ENCODE data around the gene TRIP12. TPM values are rescaled to one million over a fixed set of nuclear protein-coding genes. Genes with fewer than 3 reads are reported as not detected.

Gene TRIP12
- total RNA-seq, 2 experiments from 2014 or later: 151 to 178 TPM

GRCh38 chr2:229920011-229920641, 1.7 kb downstream of the TRIP12 start:
- peaks cover 31% of the 10 kb centered on the region for H3K4me1 ChIP-seq (ENCODE audit: insufficient read depth, low read length)
- Mint-ChIP-seq H3K27ac (peak overlapping the region; percentile 95), H3K36me3 (ENCODE audit: low read depth) (peaks cover 54% of the 10 kb centered on the region), H3K9me3 (no peaks in the 10 kb centered on the region), H3K4me1 (ENCODE audit: low read depth) (peaks cover 70% of the 10 kb centered on the region), H3K4me3 (peak overlapping the region; percentile 98), H3K27me3 (peaks cover 5% of the 10 kb centered on the region)
- H3K4me3 ChIP-seq (ENCODE audit: low read length): peak overlapping the region; percentile 85
- H3K27me3 ChIP-seq (ENCODE audit: control insufficient read depth in 1 of 2, insufficient read depth in 2 of 2, low read length in 2 of 2): no peaks in the 10 kb centered on the region
- peak; percentile 13 for ATAC-seq (ENCODE audit: poor library complexity)
- CTCF ChIA-PET: interaction anchor here (2.0 kb wide), 1 partner anchor 9 kb away, joined by 9 read pairs; no protein-coding TSS in a partner anchor
- peak in 11 of 14 experiments; percentile 11 to 71 (median 34) for DNase-seq
- TF ChIP-seq, protein P1, sequence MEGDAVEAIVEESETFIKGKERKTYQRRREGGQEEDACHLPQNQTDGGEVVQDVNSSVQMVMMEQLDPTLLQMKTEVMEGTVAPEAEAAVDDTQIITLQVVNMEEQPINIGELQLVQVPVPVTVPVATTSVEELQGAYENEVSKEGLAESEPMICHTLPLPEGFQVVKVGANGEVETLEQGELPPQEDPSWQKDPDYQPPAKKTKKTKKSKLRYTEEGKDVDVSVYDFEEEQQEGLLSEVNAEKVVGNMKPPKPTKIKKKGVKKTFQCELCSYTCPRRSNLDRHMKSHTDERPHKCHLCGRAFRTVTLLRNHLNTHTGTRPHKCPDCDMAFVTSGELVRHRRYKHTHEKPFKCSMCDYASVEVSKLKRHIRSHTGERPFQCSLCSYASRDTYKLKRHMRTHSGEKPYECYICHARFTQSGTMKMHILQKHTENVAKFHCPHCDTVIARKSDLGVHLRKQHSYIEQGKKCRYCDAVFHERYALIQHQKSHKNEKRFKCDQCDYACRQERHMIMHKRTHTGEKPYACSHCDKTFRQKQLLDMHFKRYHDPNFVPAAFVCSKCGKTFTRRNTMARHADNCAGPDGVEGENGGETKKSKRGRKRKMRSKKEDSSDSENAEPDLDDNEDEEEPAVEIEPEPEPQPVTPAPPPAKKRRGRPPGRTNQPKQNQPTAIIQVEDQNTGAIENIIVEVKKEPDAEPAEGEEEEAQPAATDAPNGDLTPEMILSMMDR (IDR thresholded peaks at IDR 0.05): no peak
- peaks cover 7% of the 10 kb centered on the region for H3K36me3 ChIP-seq (ENCODE audit: insufficient read depth, low read length)
- intact Hi-C loops (cut with DNase I, micrococcal nuclease): loop anchor here (5.0 to 10.0 kb wide), 4 partner anchors 68 to 1865 kb away; partner anchors contain the start of genes COPS7B (in 1 of the 2), PDE6D (in 1 of the 2) and SP110 (in 1 of the 2)
- POLR2A ChIA-PET: interaction anchor here (1.2 to 1.8 kb wide), 7 partner anchors 9 to 300 kb away, joined by 4 to 9 read pairs (median 5); partner anchors contain the start of gene SP110
- peak overlapping the region; percentile 93 to 96 for H3K27ac ChIP-seq (ENCODE audit: low read depth in 1 of 2, low read length in 2 of 2)
- no peaks in the 10 kb centered on the region for H3K9me3 ChIP-seq (ENCODE audit: control insufficient read depth in 1 of 2, insufficient read depth in 1 of 2, low read length in 2 of 2)

DNA sequence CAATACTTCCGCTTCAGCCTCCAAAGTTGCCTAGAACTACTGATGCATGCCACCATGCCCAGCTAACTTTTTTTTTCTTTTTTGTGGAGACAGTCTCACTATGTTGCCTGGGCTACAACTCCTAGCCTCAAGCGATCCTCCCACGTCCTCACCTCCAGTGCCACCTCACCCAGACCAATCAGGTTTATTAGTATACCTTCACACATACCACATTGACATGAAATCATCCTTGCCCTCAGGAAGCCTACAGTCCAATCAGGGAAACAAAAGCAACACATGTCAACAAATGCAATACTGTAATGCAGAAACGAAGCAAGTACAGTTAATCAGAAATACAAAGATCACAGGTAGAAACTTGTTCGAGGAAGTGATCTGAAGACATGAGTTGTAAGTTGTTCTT, 4.0 kb downstream of the TRIP12 start:
- CTCF ChIA-PET: no interaction called here
- H3K4me3 ChIP-seq (ENCODE audit: low read length): no peak overlapping the region
- POLR2A ChIA-PET: no interaction called here

DNA sequence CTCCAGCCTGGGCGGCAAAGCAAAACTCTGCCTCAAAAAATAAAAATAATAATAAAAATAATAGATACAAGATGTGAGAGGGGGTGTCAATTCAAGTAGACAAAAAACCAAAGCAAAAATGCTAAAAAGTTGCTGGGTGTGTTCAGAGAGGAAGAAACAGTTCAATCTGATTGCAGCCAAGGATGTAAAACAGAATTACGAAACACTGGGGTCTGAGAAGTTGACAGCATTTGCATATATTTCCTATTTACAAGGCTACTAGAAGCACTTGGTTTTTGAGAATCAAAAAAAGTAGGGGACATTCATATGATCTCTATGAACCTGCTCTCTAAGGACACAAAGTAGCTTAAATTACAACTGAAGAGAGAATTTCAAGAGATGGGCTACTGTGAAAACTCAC, 7.6 kb downstream of the TRIP12 start:
- no peaks in the 10 kb centered on the region for H3K9me3 Mint-ChIP-seq
- no peaks in the 10 kb centered on the region for H3K27me3 ChIP-seq (ENCODE audit: control insufficient read depth in 1 of 2, insufficient read depth in 2 of 2, low read length in 2 of 2)
- peaks cover 79% of the 10 kb centered on the region for H3K4me1 Mint-ChIP-seq (ENCODE audit: low read depth)
- peak overlapping the region; percentile 26 for H3K4me3 Mint-ChIP-seq
- H3K27me3 Mint-ChIP-seq: no peaks in the 10 kb centered on the region
- H3K4me1 ChIP-seq (ENCODE audit: insufficient read depth, low read length): peaks cover 29% of the 10 kb centered on the region
- TF ChIP-seq, protein P1 (IDR thresholded peaks at IDR 0.05): no peak
- CTCF ChIA-PET: no interaction called here
- ATAC-seq (ENCODE audit: poor library complexity): no peak
- intact Hi-C loops (cut with DNase I, micrococcal nuclease): no loop called here
- H3K27ac Mint-ChIP-seq: peak overlapping the region; percentile 0
- DNase-seq: no peak
- peaks cover 37% of the 10 kb centered on the region for H3K36me3 Mint-ChIP-seq (ENCODE audit: low read depth)
- POLR2A ChIA-PET: interaction anchor here (1.7 kb wide), 1 partner anchor 8 kb away, joined by 6 read pairs; the partner anchor contains the start of genes FBXO36 and TRIP12
- H3K9me3 ChIP-seq (ENCODE audit: control insufficient read depth in 1 of 2, insufficient read depth in 1 of 2, low read length in 2 of 2): no peaks in the 10 kb centered on the region
- H3K36me3 ChIP-seq (ENCODE audit: insufficient read depth, low read length): peaks cover 10% of the 10 kb centered on the region
- H3K27ac ChIP-seq (ENCODE audit: low read depth in 1 of 2, low read length in 2 of 2): no peak overlapping the region
- no peak overlapping the region for H3K4me3 ChIP-seq (ENCODE audit: low read length)

More for the DNA sequence above, 4.0 kb downstream of the TRIP12 start:
- H3K36me3 ChIP-seq (ENCODE audit: insufficient read depth, low read length): peaks cover 7% of the 10 kb centered on the region
- no peaks in the 10 kb centered on the region for H3K27me3 ChIP-seq (ENCODE audit: control insufficient read depth in 1 of 2, insufficient read depth in 2 of 2, low read length in 2 of 2)
- intact Hi-C loops (cut with DNase I, micrococcal nuclease): no loop called here
- Mint-ChIP-seq H3K4me3 (peak overlapping the region; percentile 23), H3K9me3 (no peaks in the 10 kb centered on the region), H3K27ac (peak overlapping the region; percentile 95), H3K36me3 (ENCODE audit: low read depth) (peaks cover 55% of the 10 kb centered on the region), H3K27me3 (peaks cover 5% of the 10 kb centered on the region), H3K4me1 (ENCODE audit: low read depth) (peaks cover 78% of the 10 kb centered on the region)
- ATAC-seq (ENCODE audit: poor library complexity) (no peak), DNase-seq (no peak)
- no peak overlapping the region for H3K27ac ChIP-seq (ENCODE audit: low read depth in 1 of 2, low read length in 2 of 2)
- H3K4me1 ChIP-seq (ENCODE audit: insufficient read depth, low read length): peaks cover 34% of the 10 kb centered on the region
- TF ChIP-seq, protein P1 (IDR thresholded peaks at IDR 0.05): no peak
- no peaks in the 10 kb centered on the region for H3K9me3 ChIP-seq (ENCODE audit: control insufficient read depth in 1 of 2, insufficient read depth in 1 of 2, low read length in 2 of 2)
